Measurements from ENCODE around the gene ITPKB.
"Not testable (repeated sequence)": the region's sequence is repeated elsewhere in the genome, so short reads cannot be mapped to it uniquely, and the experiment has no call there.

The ITPKB gene

DNA sequence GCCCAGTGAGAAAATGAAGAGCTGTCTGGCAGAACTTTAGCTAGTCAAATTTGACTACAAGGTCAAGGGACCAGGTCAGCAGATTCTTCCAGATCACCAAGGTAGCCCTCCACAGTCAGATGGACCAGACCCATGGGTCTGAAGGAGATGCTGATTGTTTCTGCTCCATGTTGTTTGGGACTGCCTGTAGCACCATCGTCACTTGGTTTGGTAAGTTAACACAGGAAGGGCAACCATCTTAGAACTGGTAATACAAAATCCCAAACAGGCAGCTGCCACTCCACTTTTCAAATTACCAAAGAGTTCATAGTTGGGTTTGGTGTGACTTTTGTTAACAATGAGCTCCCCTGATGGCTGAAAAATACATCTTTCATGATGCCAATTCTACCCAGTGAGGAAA lies 9.0 kb downstream of the ITPKB start:
- DNase-seq, result no peak

DNA sequence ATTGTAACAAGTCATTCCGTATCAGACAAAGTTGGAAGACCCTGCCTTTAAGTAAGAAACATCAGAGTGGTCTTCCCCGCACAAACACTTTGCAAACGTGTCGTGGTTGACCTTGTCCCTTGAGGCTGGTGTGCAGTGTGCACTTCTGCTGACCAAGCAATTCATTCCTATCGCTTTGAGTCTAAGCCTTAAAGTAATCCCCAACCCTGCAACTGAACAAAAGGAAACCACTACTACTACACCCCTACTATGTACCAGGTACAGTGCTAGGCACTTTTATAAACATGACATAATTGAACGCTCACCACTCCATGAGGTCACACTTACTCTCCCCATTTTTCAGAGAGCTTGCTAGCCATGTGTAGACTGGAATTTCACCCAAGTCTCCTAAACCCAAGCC lies 10.6 kb downstream of the ITPKB start:
- no peak for DNase-seq

- DNase-seq, result no peak
Observed at GRCh38 chr1:226725897-226726267, 13.2 kb downstream of the ITPKB start.

DNA sequence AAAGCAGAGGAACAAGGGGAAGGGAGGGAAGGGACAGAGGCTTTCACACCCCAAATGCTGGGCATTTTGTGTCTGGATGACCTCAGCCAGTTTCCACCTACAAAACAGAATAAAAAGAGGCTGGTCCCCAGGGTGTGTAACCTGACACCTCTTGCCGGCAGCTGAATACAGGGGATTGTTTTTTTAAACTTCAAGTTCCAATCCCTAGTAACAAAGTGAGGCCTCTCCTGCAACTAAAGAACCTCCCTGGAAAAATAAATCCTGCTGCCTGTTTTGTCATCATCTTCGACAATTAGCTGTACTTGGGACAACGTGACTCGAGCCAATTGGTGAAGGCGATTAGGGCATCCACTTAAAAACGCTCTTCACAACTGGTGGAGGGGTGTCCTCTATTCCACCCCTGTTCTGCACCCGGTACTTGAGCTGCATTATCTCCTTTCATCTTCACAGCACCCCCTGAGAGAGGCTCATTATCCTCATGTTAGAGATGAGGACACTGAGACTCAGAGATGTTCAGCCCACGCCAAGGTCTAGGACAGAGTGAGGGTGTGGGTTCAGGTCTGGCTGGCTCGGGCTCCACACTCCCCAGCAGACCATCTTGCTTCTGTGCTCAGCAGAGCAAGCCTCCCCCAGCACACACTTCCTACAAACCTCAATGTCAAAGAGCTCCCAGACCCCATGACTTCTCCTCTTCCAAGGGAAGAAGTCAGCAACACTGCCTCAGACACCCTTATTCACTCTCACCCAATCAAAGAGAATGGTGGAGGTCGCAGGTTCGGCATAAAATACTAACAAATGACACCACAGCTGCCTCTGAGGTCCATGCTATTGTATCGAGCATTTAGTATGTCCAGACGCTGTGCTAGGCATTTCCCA lies 15.2 kb downstream of the ITPKB start:
- DNase-seq, result no peak

DNA sequence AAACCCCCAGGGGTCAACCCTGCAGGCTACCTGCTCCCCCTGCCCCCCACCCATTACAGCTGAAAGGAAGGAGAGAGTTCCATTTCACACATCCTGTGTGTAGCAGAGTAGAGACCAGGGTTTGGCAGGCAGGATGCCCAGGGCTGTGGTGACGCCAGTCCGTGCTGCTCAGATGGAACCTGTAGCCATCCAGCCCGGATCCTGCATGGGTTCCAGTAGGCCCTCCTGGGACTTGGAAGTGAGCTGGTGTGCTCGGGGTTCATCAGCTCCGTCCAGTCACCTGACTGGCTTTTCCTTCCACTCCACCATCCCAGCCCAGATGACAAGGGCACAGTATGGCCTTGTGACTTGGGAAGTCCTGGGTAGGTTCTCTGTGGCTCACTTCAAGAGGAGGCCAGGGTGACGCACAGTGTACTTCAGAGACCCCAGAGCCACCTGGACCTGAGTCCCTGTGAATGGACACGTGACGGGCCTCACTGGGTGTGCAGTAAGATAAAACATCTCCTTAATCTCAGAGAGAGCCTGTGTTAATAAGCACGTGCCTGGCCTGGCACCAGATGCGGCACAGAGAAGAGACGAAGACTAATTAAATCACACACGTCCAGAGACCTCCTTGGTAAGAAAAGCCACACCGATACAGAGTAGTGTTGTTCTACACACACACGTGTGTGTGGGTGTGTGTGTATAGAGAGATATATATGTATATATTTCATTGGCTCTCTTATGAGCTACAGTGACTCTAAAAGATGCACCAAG lies 16.0 kb downstream of the ITPKB start:
- DNase-seq, result no peak

DNA sequence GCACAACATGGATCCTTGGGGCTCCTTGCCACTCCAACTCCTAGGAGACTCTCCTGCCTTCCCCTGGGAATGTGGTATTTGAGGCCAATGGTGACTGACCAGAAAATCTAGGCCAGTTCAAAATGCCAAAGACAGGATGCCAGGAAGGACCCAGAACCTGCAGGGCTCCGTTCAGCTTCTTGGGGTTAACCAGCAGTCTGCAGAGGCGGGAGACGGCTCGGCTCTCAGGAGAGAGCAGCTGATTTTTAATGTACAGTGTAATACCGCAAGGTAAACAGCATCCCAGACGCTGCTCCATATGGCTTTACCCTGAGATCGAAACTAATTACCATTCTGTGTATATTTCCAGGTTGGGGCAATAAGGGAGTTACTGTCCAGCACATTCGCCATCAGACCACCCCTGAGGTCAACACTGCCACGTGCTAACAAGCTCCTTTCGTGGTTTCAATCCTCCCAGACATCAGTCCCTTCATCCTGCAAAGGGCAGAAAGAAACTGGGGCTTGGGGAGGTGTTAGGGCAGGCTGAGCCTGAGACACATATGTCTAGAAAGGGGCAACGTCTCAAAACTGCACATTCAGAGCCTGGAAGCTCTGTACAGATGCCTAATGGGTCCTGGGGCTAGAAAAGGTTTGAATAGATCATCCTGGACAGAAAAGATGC lies 16.7 kb downstream of the ITPKB start:
- no peak for DNase-seq

DNA sequence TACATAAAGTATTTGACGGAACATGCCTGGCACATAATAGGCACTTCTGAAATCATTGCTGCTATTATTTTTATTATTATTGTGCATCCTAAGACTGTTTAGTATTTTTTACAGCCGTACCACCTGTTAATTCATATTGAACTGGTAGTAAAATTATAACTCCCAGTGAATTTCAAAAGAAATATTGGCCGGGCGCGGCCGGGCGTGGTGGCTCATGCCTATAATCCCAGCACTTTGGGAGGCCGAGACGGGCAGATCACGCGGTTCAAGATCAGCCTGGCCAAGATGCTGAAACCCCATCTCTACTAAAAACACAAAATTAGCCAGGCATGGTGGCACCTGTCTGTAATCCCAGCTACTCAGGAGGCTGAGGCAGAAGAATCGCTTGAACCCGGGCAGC lies 18.5 kb downstream of the ITPKB start:
- DNase-seq, result not testable (repeated sequence)

DNA sequence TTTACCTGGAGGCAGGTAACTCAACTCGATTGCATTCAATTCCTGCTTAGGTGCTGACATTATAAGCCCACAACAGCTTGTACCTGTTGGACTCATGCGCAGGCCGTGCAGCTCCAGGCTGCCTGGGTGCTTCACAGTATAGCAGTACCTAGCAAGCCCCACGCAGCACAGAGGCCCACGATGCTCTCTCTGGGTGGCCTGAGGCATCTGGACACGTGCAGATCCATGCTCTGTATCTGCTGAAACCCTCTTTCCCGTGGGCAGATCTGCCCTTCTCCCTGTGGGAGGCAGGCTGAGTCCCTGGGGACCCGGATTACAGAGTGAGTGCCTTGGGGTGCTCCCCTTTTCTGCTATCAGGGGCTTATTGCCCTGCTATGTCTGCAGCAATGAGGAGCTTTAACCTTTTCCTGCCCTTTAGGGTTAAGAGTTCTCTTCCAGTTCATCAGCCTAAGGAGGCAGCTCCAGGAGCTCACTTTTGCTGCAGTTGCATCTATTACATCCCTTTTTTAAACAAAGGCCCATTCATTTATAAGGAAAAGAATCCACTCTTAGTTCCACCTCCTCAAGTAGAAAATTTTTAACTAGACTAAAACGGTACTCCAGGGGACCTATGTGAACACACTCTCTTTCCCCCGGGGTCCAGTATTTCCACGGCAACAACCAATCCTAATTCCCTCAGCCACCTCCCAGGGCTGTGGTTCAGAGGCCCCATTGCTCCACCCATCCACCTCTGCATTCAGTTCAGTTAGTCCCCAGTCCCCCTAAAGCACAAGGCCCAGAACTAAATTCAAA lies 19.3 kb downstream of the ITPKB start:
- no peak for DNase-seq

DNA sequence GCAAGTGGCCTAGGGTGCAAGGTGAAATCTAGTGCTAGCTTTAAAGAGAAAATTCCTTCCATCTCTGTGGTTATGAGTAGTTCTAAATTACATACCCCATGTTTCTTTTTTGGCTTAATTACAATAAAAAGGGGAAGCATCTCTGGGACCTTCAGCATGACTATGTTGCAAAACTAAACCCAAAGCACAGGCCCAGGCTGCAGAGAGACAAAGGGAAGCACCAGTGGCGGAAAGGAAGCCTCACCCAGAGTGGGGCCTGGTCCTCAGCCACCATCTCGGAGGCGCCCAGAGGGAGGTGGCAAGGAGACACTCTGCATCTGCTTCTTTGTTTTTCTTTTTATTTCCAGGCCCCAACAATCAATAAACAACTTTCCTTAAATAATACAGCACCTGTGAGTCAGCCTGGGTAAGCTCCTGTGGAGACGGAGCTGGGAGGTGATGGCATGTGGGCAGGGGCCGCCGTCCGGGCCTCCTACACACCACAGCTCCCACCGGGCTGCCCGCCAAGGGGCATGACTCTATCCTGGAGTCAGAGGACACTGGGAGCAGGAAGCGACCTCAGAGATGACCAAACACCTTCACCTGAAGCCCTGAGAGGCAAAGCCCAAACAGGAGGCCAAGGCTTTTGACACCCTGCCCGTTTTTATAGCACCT lies 21.7 kb downstream of the ITPKB start:
- DNase-seq, result no peak

DNA sequence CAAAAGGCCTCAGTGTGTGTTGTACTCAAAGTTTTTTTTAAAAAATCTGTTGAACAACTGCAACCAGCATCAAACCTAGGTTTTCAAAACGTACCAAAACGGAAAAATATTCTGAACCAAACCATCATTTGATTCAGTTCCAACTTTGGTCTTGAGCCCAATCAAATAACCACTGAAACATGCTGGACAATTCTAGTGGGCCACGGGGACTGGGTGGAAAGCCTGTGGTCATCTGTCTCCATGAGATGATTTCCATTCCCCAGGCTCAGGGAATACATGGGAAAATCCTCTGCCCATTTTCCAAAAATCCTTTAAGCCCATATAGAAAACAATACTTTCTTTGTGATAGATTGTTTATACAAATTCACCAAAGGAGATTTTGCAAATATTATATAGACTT lies 22.5 kb downstream of the ITPKB start:
- no peak for DNase-seq

DNA sequence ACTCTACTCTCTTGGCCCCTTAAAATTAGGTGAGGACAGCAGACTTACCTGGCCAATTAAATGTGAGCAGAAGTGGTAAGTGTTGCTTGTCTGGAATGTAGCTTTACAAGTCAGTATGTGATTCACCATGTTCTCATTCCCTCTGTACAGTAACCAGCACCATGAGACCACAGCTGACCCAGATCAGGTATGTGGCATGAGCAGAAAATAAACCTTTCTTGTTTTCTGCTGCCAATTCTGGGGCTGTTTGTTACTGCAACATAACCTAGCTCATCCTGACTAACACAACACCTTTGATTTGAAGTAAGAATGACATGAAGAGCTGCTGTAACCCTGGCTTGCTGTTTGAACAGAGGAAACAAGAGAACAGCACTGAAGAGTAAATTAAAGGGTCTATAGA lies 24.9 kb downstream of the ITPKB start:
- no peak for DNase-seq

GRCh38 chr1:226712742-226713419 lies 26.2 kb downstream of the ITPKB start:
- DNase-seq, result no peak

GRCh38 chr1:226711976-226712741 lies 26.9 kb downstream of the ITPKB start:
- no peak for DNase-seq

- no peak for DNase-seq
Observed at GRCh38 chr1:226710501-226710900, 28.6 kb downstream of the ITPKB start.

- no peak for DNase-seq
Observed at GRCh38 chr1:226709953-226710352, 29.1 kb downstream of the ITPKB start.

DNA sequence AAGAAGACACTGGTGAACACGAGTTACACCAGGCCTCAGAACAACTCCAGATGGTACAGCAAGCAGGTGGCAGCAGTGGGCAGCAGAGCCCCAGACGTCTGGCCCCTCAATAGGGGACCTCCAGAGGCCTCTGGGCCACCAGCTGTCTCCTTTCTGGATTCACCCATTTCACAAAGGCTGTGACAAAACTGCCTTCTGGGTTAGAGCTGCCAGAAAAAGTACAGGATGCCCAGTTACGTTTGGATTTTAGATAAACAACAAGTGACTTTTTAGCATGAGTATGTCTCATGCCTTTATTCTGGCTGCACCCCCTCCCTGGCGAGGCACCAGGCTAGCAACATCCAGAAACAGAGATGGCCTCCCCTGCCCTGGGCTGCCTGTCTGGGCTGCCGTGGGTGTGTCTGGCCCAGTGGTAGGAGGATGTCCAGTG lies 30.1 kb downstream of the ITPKB start:
- DNase-seq, result no peak

DNA sequence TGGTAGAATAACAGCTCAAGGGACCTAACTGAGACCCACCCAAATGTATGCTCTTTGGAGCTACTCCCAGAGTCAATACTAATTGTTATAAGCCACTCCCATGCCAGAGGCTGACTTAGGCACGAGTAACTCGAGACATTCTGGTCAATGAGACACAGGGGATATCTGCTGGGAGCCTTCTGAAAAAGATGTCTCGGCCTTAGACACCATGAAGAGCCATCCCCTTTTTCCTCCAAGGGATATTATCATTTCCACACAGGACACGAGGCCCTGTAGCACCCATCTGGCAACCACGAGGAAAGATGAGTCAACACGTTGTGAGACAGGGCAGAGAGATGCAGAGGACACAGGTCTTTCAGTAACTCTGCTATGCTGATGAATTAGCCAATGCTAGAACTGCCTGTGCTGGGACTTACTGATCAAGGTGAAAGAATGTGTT lies 30.7 kb downstream of the ITPKB start:
- DNase-seq, result no peak

DNA sequence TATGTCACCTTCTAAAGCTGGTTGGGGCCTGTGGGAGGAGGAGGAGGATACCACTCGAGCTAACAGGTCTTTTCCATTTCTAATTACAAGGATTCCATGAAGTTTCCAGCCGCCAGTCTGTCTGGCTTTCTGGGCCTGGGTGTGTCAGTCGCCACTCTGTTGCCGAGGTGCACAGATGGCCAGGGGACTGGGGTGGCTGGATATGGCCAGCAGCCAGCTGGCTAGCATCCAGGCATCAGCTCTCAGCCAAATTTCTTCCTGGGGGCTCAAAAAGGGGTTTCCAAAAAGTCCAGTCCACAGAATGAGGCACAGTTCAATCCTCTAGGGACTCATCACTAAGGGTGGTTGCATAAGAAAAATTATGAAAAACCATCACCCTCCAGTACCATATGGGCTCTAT lies 32.4 kb downstream of the ITPKB start:
- DNase-seq, result no peak

GRCh38 chr1:226704169-226704937 lies 34.7 kb downstream of the ITPKB start:
- no peak for DNase-seq

All from activated CD4-positive, alpha-beta T cell treated with anti-CD3 and anti-CD28 coated beads for 1 hour (primary cell).